ENCODE results near the gene FZR1. TPM values are rescaled to one million over a fixed set of nuclear protein-coding genes. Genes with fewer than 3 reads are reported as not detected.

FZR1 gene
- total RNA-seq, 1 donor, result 30.2 TPM

- H3K4me3 ChIP-seq (ENCODE audit: low read depth, low read length), result no peak overlapping the region
- no peak for DNase-seq (ENCODE audit: low read depth)
- TF ChIP-seq CTCF (IDR thresholded peaks at IDR 0.05; ENCODE audit: insufficient read depth, low read length), result no peak
Observed at GRCh38 chr19:3516675-3517207, 10.6 kb downstream of the FZR1 start.

- DNase-seq (ENCODE audit: low read depth), result no peak
- no peak overlapping the region for H3K4me3 ChIP-seq (ENCODE audit: low read depth, low read length)
- no peak for TF ChIP-seq CTCF (IDR thresholded peaks at IDR 0.05; ENCODE audit: insufficient read depth, low read length)
Observed at GRCh38 chr19:3517638-3518037, 11.5 kb downstream of the FZR1 start.

- no peak for TF ChIP-seq CTCF (IDR thresholded peaks at IDR 0.05; ENCODE audit: insufficient read depth, low read length)
- no peak for DNase-seq (ENCODE audit: low read depth)
Observed at GRCh38 chr19:3518255-3518654, 12.1 kb downstream of the FZR1 start.

GRCh38 chr19:3518659-3519058, 12.5 kb downstream of the FZR1 start:
- DNase-seq (ENCODE audit: low read depth), result no peak
- no peak for TF ChIP-seq CTCF (IDR thresholded peaks at IDR 0.05; ENCODE audit: insufficient read depth, low read length)
- H3K4me3 ChIP-seq (ENCODE audit: low read depth, low read length), result no peak overlapping the region

More at GRCh38 chr19:3518255-3518654, 12.1 kb downstream of the FZR1 start:
- no peak overlapping the region for H3K4me3 ChIP-seq (ENCODE audit: low read depth, low read length)

- no peak for DNase-seq (ENCODE audit: low read depth)
- no peak for TF ChIP-seq CTCF (IDR thresholded peaks at IDR 0.05; ENCODE audit: insufficient read depth, low read length)
- H3K4me3 ChIP-seq (ENCODE audit: low read depth, low read length), result no peak overlapping the region
Observed at GRCh38 chr19:3519126-3519525, 13.0 kb downstream of the FZR1 start.

- no peak for DNase-seq (ENCODE audit: low read depth)
- H3K4me3 ChIP-seq (ENCODE audit: low read depth, low read length), result no peak overlapping the region
- TF ChIP-seq CTCF (IDR thresholded peaks at IDR 0.05; ENCODE audit: insufficient read depth, low read length), result no peak
Observed at GRCh38 chr19:3520166-3521103, 14.3 kb downstream of the FZR1 start.
